Hypothalamus (tissue), 51 donors: ENCODE data around the gene LRIG3.

Experiments used
- DNase-seq, 51 donors: peaks; one replicate each; lab custom pipeline; 2025; lab: John Stamatoyannopoulos, UW

LRIG3 gene

GRCh38 chr12:58931518-58931917, 11.2 kb upstream of the LRIG3 start:
- no peak for DNase-seq

GRCh38 chr12:58930770-58931324, 10.5 kb upstream of the LRIG3 start:
- no peak for DNase-seq

- DNase-seq, result no peak
Measured at GRCh38 chr12:58927120-58927519, 6.8 kb upstream of the LRIG3 start.

GRCh38 chr12:58926586-58926985, 6.3 kb upstream of the LRIG3 start:
- DNase-seq, result no peak

GRCh38 chr12:58925751-58926150, 5.4 kb upstream of the LRIG3 start:
- DNase-seq, result no peak

GRCh38 chr12:58925111-58925611, 4.9 kb upstream of the LRIG3 start:
- DNase-seq, result no peak

- DNase-seq, result no peak
Measured at GRCh38 chr12:58924652-58925051, 4.3 kb upstream of the LRIG3 start.

- DNase-seq, result no peak
Measured at GRCh38 chr12:58923781-58924180, 3.5 kb upstream of the LRIG3 start.

GRCh38 chr12:58922849-58923248, 2.5 kb upstream of the LRIG3 start:
- no peak for DNase-seq

- DNase-seq, result no peak
Measured at GRCh38 chr12:58920961-58921861, 907 bp upstream of the LRIG3 start.

- peak in 18 of 51 donors; percentile 12 to 74 (median 52) for DNase-seq
Measured at GRCh38 chr12:58919231-58920101, 838 bp downstream of the LRIG3 start.

- no peak for DNase-seq
Measured at GRCh38 chr12:58918469-58918844, 1.8 kb downstream of the LRIG3 start.

- no peak for DNase-seq
Measured at GRCh38 chr12:58917699-58918468, 2.4 kb downstream of the LRIG3 start.

- DNase-seq, result peak in 1 of 51 donors; percentile 5
Measured at GRCh38 chr12:58916921-58917511, 3.3 kb downstream of the LRIG3 start.

GRCh38 chr12:58916161-58916621, 4.1 kb downstream of the LRIG3 start:
- DNase-seq, result no peak

GRCh38 chr12:58915634-58916033, 4.7 kb downstream of the LRIG3 start:
- peak in 5 of 51 donors; percentile 5 to 20 (median 17) for DNase-seq

- no peak for DNase-seq
Measured at GRCh38 chr12:58915037-58915436, 5.3 kb downstream of the LRIG3 start.

- DNase-seq, result no peak
Measured at GRCh38 chr12:58914457-58914856, 5.8 kb downstream of the LRIG3 start.

- no peak for DNase-seq
Measured at GRCh38 chr12:58907391-58907790, 12.9 kb downstream of the LRIG3 start.

- DNase-seq, result no peak
Measured at GRCh38 chr12:58906917-58907316, 13.4 kb downstream of the LRIG3 start.
